Colon (tissue), 2 donors: ENCODE results near the gene NAT8.
"Not testable (repeated sequence)": the region's sequence is repeated elsewhere in the genome, so short reads cannot be mapped to it uniquely, and the experiment has no call there.

Experiments
- FAIRE-seq: peaks from 2 replicates; lab custom pipeline; 2012; peaks lifted over from hg19 to GRCh38; lab: Jason Lieb, UNC
- donor health status: control.
- donor health status: control.

NAT8 gene, protein sequence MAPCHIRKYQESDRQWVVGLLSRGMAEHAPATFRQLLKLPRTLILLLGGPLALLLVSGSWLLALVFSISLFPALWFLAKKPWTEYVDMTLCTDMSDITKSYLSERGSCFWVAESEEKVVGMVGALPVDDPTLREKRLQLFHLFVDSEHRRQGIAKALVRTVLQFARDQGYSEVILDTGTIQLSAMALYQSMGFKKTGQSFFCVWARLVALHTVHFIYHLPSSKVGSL

GRCh38 chr2:73642338-73643018 is at the start of gene NAT8:
Gene NAT8, minus strand, starts transcription at chr2:73642422. Its CDS starts 794 bp downstream, at chr2:73641628.
- no peak for FAIRE-seq

DNA sequence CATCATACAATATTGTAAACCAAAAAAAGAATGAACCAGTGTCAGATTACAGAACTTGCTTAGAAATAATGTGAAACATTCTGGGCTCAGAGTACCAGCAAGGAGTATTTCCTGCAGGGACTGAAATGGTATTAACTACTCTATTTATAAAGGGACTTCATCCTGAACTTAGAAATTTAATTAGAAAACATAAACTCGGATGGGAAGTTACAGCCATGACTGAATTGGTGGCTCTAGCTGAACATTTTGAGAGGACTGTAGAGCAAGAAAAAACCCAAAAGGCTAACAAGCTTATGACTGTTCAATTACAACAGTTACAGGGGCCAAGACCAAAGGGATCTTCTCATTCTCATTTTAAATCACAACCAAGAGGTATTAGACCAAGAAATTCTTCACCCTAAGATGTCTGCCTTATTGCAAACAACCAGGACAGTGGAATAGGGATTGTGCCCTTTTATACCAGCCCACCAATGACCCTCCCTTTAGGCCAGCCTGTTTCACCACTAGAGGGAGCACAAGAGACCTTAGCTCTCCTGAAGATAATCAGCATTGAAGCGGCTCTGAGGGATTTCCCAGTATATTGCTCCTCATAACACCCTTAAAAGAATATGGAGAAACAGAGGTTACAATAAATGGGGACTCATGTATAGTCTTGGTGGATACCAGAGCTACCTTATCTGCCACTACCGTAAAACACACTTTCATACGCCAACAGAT is 48.3 kb upstream of the NAT8 start:
- not testable (repeated sequence) for FAIRE-seq

GRCh38 chr2:73688494-73688893 is 46.3 kb upstream of the NAT8 start:
- not testable (repeated sequence) for FAIRE-seq

GRCh38 chr2:73685764-73686438 is 43.7 kb upstream of the NAT8 start:
- FAIRE-seq = no peak

- FAIRE-seq = not testable (repeated sequence)
These were observed 42.7 kb upstream of the NAT8 start for GRCh38 chr2:73684905-73685304.

DNA sequence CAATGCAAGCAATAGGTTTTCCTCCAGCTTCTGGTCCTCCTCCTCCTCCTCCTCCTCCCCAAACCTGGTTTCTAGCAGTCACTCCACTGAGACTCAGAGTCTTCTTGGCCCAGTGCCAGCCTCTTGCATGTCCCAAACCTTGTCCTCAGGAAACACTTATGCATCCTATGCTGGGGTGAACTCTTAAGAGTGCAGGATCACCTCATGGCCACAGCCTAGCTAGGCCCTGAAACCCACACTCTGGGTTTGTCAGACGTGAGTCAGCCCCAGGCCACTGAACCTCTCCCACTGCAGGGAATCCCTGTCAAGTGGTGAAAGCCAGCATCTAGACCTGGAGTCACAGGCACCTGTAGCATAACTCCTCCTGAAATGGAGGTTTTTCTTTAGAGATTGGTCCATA is 42.1 kb upstream of the NAT8 start:
- FAIRE-seq = not testable (repeated sequence)

GRCh38 chr2:73679951-73680571 is 37.8 kb upstream of the NAT8 start:
- not testable (repeated sequence) for FAIRE-seq

GRCh38 chr2:73679237-73679636 is 37.0 kb upstream of the NAT8 start:
- not testable (repeated sequence) for FAIRE-seq

DNA sequence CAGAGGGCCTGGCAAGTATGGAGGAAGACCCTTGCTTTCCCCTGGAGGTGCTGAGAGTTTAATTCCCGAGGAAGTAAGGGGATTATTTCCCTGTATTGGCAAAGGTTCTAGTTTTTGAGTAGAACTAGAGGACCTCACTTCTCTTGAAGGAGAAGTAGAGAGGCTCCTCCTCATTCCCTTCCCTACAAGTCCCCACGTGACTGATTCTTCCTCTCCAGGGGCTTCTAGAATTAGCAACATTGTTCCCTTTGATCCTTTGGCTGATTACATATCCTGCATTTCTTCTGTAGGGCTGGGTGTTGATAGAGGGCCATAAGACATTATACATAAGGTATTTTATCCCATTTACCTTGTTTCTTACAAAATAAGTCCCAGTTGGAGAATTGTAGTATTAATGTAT is 35.8 kb upstream of the NAT8 start:
- not testable (repeated sequence) for FAIRE-seq

- not testable (repeated sequence) for FAIRE-seq
These were observed 34.0 kb upstream of the NAT8 start for GRCh38 chr2:73676211-73676610.

GRCh38 chr2:73674696-73675157 is 32.5 kb upstream of the NAT8 start:
- not testable (repeated sequence) for FAIRE-seq

DNA sequence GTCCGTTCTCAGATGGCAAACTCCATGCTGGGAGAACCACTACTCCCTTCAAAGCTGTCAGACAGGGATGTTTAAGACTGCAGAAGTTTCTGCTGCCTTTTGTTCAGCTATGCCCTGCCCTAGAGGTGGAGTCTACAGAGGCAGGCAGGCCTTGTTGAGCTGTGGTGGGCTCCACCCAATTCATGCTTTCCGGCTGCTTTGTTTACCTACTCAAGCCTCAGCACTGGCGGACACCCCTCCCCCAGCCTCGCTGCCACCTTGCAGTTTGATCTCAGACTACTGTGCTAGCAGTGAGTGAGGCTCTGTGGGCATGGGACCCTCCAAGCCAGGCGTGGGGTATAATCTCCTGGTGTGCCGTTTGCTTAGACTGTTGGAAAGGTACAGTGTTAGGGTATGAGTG is 27.8 kb upstream of the NAT8 start:
- FAIRE-seq = not testable (repeated sequence)

- FAIRE-seq = not testable (repeated sequence)
These were observed 25.0 kb upstream of the NAT8 start for GRCh38 chr2:73667239-73667638.

- FAIRE-seq = no peak
These were observed 12.0 kb upstream of the NAT8 start for GRCh38 chr2:73654175-73654574.

DNA sequence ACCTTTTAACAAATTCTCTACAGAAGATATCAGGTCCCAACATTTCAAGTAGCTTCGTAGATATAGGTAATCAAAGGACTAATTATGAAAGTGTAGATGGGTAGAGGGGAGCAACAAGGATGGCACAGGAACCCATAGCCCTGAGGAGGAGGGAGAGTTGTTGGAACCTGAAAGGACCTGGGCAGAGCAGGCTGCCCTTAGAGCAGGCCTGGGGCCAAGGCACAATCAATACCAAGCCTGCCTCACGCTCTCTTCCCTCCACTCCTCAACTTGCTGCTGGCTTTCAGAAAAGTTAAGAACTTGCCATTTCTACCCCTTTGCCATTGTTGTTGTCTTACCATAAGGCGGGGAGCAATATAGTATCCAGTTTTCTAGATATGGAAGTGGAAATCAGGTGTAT is 10.1 kb upstream of the NAT8 start:
- no peak for FAIRE-seq

DNA sequence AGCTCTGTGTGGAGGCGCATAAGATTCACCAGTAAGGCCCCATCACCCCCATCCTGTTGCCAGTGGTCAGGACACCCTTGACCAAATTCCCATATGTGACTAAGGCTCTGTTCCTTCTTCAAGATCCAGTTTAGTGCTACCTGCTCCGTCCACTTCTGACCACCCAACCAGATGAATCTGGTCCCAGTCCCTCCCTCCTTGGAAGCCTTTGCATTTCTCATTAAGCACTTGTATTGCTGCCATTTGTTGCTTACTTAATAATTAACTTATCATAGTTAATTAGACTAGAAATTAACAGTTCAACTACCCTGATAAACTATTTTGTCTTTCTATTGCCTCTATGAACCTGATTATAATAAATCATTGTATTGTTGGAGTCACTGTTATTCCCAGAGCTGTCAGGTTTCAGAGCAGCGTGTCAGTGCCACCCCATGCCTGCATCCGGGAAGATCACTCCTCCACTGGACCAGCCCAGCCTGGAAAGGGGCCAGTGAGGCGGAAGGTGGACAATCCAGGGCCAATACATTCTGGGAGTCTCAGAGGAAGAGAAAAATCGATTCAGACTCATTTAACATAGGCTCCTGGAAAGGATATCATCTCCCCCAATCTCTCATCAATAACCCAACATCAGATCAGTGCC is 9.5 kb upstream of the NAT8 start:
- FAIRE-seq = no peak

- FAIRE-seq = not testable (repeated sequence)
These were observed 5.5 kb upstream of the NAT8 start for GRCh38 chr2:73647690-73648089.

DNA sequence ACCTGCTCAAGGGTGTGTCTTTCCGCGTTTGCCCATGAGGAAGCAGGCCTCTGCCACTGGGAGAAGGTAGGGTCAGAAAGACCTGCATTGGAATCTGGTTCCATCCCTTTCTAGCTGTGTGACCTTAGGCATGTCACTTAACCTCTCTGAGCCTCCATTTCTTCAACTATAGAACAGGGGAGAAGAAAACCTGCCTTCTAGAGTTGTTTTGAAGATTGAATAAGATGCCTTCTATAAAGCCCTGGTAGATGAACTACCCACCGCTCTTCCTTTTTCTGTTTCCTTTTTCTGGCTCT is 507 bp downstream of the NAT8 start:
- FAIRE-seq = no peak

DNA sequence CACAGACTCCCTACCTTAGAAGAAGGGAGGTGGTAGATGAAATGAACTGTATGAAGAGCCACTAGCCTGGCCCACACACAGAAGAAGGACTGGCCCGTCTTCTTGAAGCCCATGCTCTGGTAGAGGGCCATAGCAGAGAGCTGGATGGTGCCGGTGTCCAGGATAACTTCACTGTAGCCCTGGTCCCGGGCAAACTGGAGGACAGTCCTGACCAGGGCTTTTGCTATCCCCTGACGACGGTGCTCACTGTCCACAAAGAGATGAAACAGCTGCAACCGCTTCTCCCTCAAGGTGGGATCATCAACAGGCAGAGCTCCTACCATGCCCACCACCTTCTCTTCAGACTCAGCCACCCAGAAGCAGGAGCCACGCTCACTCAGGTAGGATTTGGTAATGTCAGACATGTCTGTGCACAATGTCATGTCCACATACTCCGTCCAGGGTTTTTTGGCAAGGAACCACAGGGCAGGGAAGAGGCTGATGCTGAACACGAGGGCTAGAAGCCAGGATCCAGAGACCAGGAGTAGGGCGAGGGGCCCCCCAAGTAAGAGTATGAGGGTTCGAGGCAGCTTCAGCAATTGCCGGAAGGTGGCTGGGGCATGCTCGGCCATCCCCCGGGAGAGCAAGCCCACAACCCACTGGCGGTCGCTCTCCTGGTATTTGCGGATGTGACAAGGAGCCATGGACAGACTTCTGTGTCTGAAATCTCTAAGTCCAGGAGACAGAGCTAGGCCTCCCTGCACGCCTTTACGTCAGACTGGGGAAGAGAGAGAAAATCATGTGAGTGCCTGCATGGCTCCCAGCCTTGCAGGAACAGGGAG is 1.1 kb downstream of the NAT8 start:
- FAIRE-seq = no peak

DNA sequence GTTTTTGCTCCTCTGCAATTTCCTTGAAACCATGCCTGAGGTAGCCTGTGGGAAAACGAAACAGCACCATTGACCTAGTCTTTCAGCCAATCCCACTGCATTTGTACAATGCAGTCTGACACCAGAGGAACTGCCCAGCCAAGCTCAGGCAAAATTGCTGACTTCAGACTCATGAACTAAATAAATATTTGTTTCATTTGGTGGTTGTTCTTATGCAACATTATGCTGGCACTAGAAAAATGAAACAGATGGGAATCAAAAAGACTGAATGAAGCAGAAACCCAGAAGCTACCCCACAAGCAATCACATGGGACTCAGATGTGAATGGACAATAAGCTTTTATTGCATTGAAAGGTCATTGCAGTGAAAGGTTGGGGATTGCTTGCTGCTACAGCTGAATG is 1.7 kb downstream of the NAT8 start:
- no peak for FAIRE-seq

- FAIRE-seq = no peak
These were observed 3.8 kb downstream of the NAT8 start for GRCh38 chr2:73638429-73638828.
